C1 segment of cervical spinal cord (tissue), 14 donors: ENCODE data around the gene FNDC10.
A peak's percentile ranks its signal among the peaks of the same experiment; 100 is the strongest.
"Not testable (repeated sequence)": the region's sequence is repeated elsewhere in the genome, so short reads cannot be mapped to it uniquely, and the experiment has no call there.

Source experiments
- DNase-seq, 14 donors: peaks; one replicate each; lab custom pipeline; 2025; lab: John Stamatoyannopoulos, UW

Gene FNDC10

GRCh38 chr1:1599935-1600860 lies at the start of gene FNDC10:
Gene FNDC10, minus strand, starts transcription at chr1:1600135. Its CDS starts 120 bp downstream, at chr1:1600015.
- no peak for DNase-seq

GRCh38 chr1:1648265-1648664 lies 48.3 kb upstream of the FNDC10 start:
- not testable (repeated sequence) for DNase-seq

DNA sequence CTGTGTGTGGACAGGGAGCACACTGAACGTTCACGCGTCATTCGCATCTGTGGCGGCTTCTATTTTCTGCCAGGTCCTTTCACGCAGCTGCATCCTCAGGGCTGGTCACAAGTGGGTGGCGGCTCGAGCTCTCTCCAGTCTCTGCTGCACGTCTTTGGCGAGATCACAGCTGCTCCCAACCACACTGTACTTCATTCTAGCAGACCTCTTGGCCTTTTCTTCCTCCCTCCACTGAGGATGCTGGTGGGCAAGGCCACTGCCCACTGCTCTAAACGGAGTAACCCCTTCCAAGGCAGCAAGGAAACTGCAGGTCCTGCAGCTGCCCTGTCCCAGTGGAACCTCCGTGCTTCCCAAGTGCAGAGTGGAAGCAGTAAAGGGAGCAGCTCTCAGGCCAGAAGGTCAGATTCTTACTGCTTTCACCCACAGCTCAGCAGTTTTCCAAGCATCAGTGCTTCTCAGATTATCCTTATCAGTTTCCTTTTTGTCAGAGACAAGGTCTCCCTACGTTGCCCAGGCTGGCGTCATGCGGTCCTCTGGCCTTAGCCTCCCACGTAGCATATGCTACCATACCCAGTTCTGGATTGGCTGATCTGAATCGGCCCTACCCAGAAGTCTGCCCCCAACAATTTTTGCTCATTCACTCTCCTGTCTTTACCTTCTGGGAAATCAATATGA lies 47.8 kb upstream of the FNDC10 start:
- not testable (repeated sequence) for DNase-seq

- DNase-seq: not testable (repeated sequence)
Observed at GRCh38 chr1:1646326-1646725, 46.4 kb upstream of the FNDC10 start.

- not testable (repeated sequence) for DNase-seq
Observed at GRCh38 chr1:1640711-1641461, 41.0 kb upstream of the FNDC10 start.

- DNase-seq: not testable (repeated sequence)
Observed at GRCh38 chr1:1640081-1640480, 40.1 kb upstream of the FNDC10 start.

GRCh38 chr1:1639368-1639767 lies 39.4 kb upstream of the FNDC10 start:
- DNase-seq: not testable (repeated sequence)

- not testable (repeated sequence) for DNase-seq
Observed at GRCh38 chr1:1638528-1638927, 38.6 kb upstream of the FNDC10 start.

DNA sequence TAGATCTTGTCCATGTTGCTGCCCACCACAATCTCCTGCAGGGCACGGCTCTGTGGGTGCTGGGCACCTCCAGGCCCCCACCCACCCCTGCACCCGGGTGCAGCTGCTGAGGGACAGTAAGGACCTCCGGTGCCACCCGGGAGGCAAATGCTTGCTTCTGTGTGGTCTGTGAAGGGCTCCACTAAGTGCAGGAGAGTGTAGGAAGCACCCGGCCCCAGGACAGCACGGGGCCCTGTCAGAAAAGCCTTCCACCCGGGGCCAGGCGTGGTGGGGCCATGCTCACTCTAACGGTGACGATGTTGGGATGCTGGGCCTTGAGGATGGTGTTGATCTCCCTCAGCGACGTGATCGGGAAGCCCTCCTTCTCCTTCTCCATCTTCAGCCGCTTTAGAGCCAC lies 37.5 kb upstream of the FNDC10 start:
- DNase-seq: not testable (repeated sequence)

- not testable (repeated sequence) for DNase-seq
Observed at GRCh38 chr1:1636621-1637478, 36.9 kb upstream of the FNDC10 start.

GRCh38 chr1:1634613-1635012 lies 34.7 kb upstream of the FNDC10 start:
- not testable (repeated sequence) for DNase-seq

DNA sequence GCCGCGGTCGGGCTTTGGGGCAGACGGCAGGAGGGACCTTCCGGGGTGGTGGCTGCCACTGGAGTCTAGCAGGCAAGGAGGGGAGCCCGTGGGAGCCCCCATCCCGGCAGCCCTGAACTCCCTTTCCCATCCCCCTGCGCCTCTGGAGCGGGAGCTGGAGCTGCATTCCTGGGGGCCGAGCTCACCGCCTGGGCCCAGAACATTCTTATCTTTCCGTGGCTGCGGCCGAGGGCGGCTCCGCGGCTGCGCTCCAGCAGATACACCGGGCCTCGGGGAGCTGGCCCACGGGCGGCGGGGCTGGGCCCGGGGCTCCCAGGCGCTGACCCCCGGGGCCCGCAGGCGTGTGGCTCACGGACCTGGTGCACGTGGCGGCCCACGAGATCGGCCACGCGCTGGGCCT lies 33.5 kb upstream of the FNDC10 start:
- DNase-seq: not testable (repeated sequence)

DNA sequence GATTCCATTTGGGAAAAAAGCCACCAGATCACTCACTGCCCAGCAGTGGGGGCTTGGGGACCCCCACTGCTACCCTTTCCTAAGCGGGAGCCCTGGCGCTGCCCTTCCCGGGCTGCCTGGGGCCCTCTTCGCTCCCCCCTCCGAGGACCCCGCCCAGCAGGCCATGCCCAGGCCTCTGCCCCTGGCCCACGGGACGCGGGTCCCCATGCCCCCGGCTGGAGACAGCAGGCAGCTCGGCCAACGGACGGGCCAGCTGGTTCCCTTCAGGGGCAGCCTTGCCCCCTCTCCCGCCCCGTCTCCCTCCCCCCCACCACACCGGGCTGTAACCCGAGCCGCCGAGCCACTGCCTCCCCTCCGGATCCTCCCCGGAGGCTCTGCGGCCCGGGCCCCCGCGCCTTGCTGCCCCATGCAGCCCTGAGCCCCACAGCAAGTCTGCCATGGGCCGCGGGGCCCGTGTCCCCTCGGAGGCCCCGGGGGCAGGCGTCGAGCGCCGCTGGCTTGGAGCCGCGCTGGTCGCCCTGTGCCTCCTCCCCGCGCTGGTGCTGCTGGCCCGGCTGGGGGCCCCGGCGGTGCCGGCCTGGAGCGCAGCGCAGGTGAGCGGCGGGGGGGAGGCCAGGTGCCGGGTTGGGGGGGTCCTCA lies 32.0 kb upstream of the FNDC10 start, which contains the start of gene MMP23B:
MMP23B (plus strand) TSS at position 392 of the 639 bp plus-strand sequence; CDS start at position 438, 46 bp downstream.
- no peak for DNase-seq

- DNase-seq: peak in 5 of 14 donors; percentile 3 to 49 (median 12)
Observed at GRCh38 chr1:1630965-1631781, 31.2 kb upstream of the FNDC10 start.

DNA sequence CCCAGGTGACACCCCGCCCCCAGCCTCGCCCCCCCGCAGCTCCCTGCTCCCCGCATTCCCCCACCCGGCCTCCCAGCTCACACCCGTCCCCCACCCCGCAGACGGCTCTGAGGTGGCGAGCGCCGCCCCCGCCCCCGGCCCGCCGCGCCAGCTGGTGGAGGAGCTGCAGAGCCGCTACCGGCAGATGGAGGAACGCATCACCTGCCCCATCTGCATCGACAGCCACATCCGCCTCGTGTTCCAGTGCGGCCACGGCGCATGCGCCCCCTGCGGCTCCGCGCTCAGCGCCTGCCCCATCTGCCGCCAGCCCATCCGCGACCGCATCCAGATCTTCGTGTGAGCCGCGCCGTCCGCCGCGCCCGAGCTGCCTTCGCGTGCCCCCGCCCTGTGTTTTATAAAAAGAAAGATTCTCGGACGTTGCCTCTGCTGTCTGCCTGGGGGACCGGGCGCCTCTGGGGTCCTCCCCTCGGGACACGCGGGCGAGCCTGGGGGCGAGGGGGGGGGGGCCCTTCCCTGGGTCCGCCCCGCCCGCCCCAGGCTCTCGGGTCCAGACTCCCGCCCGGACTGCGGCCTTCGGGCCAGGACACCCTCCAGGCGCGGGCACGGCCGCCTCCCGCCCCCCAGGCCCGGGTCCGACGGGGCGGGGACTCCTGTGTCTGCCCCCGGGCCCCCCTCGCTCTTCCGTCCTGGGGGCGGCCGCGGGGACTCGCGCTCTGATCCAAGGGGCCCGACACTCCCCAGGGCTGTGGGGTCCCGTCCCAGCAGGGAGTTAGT lies 30.4 kb upstream of the FNDC10 start:
- no peak for DNase-seq

- DNase-seq: no peak
Observed at GRCh38 chr1:1629430-1630190, 29.7 kb upstream of the FNDC10 start.

DNA sequence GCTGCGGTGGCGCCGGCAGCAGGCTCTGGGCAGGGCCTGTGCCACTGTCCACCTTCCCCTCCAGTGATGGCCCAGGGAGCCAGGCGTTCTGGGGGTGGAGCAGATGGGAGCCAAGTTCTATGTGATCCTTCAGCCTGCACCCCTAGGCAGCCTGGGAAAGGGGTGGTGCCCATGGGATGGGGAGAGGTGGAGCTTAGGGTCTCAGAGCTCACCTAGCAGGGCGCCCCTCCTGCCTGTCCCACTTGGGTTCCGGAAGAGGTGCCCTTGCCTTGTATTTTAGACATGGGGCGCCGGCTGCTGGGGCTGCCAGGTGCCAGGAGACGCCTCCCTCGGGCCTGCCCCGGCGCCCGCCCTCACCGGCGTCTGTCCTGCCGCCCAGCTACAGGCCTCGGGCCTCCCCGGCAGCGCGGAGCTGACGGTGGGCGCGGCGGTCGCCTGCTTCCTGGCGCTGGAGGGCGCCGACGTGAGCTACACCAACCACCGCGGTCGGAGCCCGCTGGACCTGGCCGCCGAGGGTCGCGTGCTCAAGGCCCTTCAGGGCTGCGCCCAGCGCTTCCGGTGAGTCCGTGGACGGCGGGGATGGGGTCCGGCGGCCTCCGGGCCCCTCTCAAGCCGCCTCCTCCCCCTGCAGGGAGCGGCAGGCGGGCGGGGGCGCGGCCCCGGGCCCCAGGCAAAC lies 29.0 kb upstream of the FNDC10 start:
- DNase-seq: no peak
